Measurements from ENCODE around the gene APBB2. TPM values are rescaled to one million over a fixed set of nuclear protein-coding genes. Genes with fewer than 3 reads are reported as not detected.
A peak's percentile ranks its signal among the peaks of the same experiment; 100 is the strongest.

APBB2 gene
- total RNA-seq, 3 donors from 2014 or later (not counting 1 experiment from before 2014, with no cell fraction given), result 0.38 to 0.48 TPM; not detected in 1

DNA sequence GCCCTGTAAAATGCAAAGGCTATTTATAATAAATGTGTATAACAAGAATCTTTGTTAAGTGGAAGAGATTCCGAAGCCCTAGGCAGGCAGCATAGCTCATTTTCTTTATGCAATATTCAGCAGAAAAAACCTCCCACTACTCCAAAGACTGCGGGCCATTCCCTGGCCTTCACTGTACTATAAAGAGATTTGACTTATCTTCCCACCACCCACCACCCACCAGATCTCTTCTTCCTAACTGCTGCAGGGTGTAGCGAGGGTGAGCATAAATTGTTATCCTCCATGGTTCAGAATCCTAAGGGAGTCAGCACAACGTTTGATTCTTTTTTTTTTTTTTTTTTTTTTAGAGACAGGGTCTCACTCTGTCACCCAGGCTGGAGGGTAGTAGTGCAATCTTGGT lies 349.8 kb downstream of the APBB2 start:
- intact Hi-C loops (cut with micrococcal nuclease), result no loop called here
- WGBS (ENCODE audit: insufficient coverage), result 80% methylated on average over 3 of the region's 4 CpGs
- Mint-ChIP-seq H3K36me3 (no peaks in the 10 kb centered on the region), H3K4me1 (no peaks in the 10 kb centered on the region), H3K27me3 (ENCODE audit: low read depth in 2 of 2) (peaks cover 0 to 4% of the 10 kb centered on the region in 2 donors), H3K4me3 (no peak overlapping the region), H3K9me3 (no peaks in the 10 kb centered on the region), H3K27ac (no peak overlapping the region)
- Histone ChIP-seq H3K36me3 (ENCODE audit: control insufficient read depth, insufficient read depth, low read length) (no peaks in the 10 kb centered on the region), H3K27ac (ENCODE audit: low read length) (no peak overlapping the region), H3K4me3 (ENCODE audit: low read length) (no peak overlapping the region), H3K9me3 (ENCODE audit: control insufficient read depth, insufficient read depth, low read length) (no peaks in the 10 kb centered on the region), H3K27me3 (ENCODE audit: control insufficient read depth, insufficient read depth, low read length) (no peaks in the 10 kb centered on the region), H3K4me1 (ENCODE audit: control insufficient read depth, insufficient read depth, low read length) (no peaks in the 10 kb centered on the region)
- DNase-seq (no peak), ATAC-seq (no peak)
- no peak for TF ChIP-seq CTCF (IDR thresholded peaks at IDR 0.05)

DNA sequence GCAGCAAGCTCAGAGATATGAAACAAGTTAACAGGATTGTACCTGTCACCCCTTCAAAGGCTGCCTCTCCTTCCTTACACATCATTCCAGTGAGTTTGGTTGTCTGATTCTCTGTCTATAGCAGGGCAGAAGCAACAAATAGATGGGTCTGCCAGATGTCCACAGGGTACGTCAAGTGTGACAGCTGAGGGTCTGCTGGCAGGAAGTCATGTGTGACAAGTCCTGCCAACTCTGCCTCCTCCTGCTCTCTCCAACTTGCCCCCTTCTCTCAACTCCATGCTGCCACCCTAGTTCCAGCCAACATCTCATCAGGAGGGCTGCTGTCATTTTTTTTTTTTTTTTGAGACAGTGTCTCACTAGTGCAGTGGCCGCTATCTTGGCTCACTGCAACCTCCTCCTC lies 355.4 kb downstream of the APBB2 start:
- H3K27ac ChIP-seq (ENCODE audit: low read length), result no peak overlapping the region
- H3K36me3 ChIP-seq (ENCODE audit: control insufficient read depth, insufficient read depth, low read length), result no peaks in the 10 kb centered on the region
- WGBS (ENCODE audit: insufficient coverage), result 71% methylated on average over 2 of the region's 2 CpGs
- ATAC-seq (no peak), DNase-seq (no peak)
- no peaks in the 10 kb centered on the region for H3K36me3 Mint-ChIP-seq
- no peak for TF ChIP-seq CTCF (IDR thresholded peaks at IDR 0.05)
- H3K9me3 Mint-ChIP-seq, result no peaks in the 10 kb centered on the region
- no peak overlapping the region for H3K4me3 ChIP-seq (ENCODE audit: low read length)
- H3K4me1 Mint-ChIP-seq, result peaks cover 14 to 16% of the 10 kb centered on the region in 2 donors
- no peak overlapping the region for H3K4me3 Mint-ChIP-seq
- intact Hi-C loops (cut with micrococcal nuclease), result no loop called here
- H3K4me1 ChIP-seq (ENCODE audit: control insufficient read depth, insufficient read depth, low read length), result peaks cover 6% of the 10 kb centered on the region
- H3K27me3 Mint-ChIP-seq (ENCODE audit: low read depth in 2 of 2), result peaks cover 22 to 29% of the 10 kb centered on the region in 2 donors
- peaks cover 5% of the 10 kb centered on the region for H3K27me3 ChIP-seq (ENCODE audit: control insufficient read depth, insufficient read depth, low read length)
- H3K9me3 ChIP-seq (ENCODE audit: control insufficient read depth, insufficient read depth, low read length), result no peaks in the 10 kb centered on the region
- H3K27ac Mint-ChIP-seq, result no peak overlapping the region

DNA sequence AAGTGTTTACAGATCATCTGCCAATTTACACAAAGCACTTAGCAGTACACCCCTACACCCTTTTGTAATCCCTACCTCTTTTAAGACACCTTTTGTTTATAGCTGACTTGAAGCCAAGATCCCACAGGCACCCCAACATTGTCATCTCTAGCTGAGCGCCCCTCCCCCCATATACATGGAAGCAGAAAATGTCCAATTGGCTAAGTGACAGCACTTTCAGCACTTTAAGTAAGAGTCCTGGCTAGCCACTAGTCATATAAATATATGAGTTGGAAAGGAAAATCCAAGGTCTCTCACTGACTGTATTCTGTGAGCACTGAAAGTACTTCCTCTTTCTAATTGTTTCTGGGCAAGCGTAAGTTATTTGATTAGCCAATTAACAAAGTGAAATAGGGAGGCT lies 356.4 kb downstream of the APBB2 start:
- Mint-ChIP-seq H3K9me3 (no peaks in the 10 kb centered on the region), H3K27ac (no peak overlapping the region), H3K36me3 (no peaks in the 10 kb centered on the region), H3K4me3 (no peak overlapping the region), H3K4me1 (peaks cover 14 to 16% of the 10 kb centered on the region in 2 donors), H3K27me3 (ENCODE audit: low read depth in 2 of 2) (peaks cover 22 to 33% of the 10 kb centered on the region in 2 donors)
- Histone ChIP-seq H3K9me3 (ENCODE audit: control insufficient read depth, insufficient read depth, low read length) (no peaks in the 10 kb centered on the region), H3K4me1 (ENCODE audit: control insufficient read depth, insufficient read depth, low read length) (peaks cover 6% of the 10 kb centered on the region), H3K27me3 (ENCODE audit: control insufficient read depth, insufficient read depth, low read length) (peaks cover 5% of the 10 kb centered on the region), H3K27ac (ENCODE audit: low read length) (no peak overlapping the region), H3K36me3 (ENCODE audit: control insufficient read depth, insufficient read depth, low read length) (no peaks in the 10 kb centered on the region), H3K4me3 (ENCODE audit: low read length) (no peak overlapping the region)
- TF ChIP-seq CTCF (IDR thresholded peaks at IDR 0.05), result no peak
- no peak for DNase-seq
- intact Hi-C loops (cut with micrococcal nuclease), result no loop called here
- no peak for ATAC-seq
- 49% methylated on average over 2 of the region's 2 CpGs for WGBS (ENCODE audit: insufficient coverage)

DNA sequence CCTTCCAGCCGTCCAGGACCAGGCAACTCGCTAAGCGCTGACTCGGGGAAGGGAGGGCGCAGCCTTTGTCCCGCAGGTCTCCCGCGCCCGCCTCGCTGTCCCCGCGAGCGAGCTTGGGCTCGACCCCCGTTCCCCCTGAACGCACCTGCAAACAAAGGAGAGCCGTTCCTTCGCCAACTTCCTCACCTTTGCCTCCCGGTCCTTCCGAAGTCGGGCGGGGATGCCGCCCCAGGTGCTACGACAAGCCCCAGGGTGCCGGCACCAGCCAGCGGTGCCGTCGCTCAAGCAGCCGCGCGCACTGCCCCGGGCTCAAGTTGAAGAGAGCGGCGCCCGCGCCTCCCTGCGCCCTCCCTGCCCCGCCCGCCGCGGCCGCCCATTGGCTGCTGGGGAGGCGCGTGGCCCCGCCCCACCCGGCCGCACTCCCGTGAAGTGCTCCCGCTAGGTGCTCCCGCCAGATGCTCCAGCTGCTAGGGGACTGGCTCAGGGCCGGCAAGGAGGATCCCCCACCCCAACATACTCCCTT lies 357.4 kb downstream of the APBB2 start:
- H3K4me3 ChIP-seq (ENCODE audit: low read length), result peak overlapping the region; percentile 23
- peaks cover 6% of the 10 kb centered on the region for H3K4me1 ChIP-seq (ENCODE audit: control insufficient read depth, insufficient read depth, low read length)
- H3K36me3 Mint-ChIP-seq, result no peaks in the 10 kb centered on the region
- TF ChIP-seq CTCF (IDR thresholded peaks at IDR 0.05), result no peak
- H3K27ac ChIP-seq (ENCODE audit: low read length), result no peak overlapping the region
- peak overlapping the region; percentile 67 for H3K4me3 Mint-ChIP-seq
- intact Hi-C loops (cut with micrococcal nuclease), result no loop called here
- H3K27me3 ChIP-seq (ENCODE audit: control insufficient read depth, insufficient read depth, low read length), result peaks cover 5% of the 10 kb centered on the region
- peak; percentile 63 to 75 (median 65) for ATAC-seq
- no peaks in the 10 kb centered on the region for H3K36me3 ChIP-seq (ENCODE audit: control insufficient read depth, insufficient read depth, low read length)
- no peaks in the 10 kb centered on the region for H3K9me3 ChIP-seq (ENCODE audit: control insufficient read depth, insufficient read depth, low read length)
- H3K9me3 Mint-ChIP-seq, result no peaks in the 10 kb centered on the region
- DNase-seq, result peak in 1 of 2 donors; percentile 53
- H3K4me1 Mint-ChIP-seq, result peaks cover 14 to 16% of the 10 kb centered on the region in 2 donors
- no peak overlapping the region for H3K27ac Mint-ChIP-seq
- 1% methylated on average over 51 of the region's 51 CpGs for WGBS (ENCODE audit: insufficient coverage)
- H3K27me3 Mint-ChIP-seq (ENCODE audit: low read depth in 2 of 2), result peaks cover 22 to 33% of the 10 kb centered on the region in 2 donors

All from natural killer cell (primary cell).